Measurements from ENCODE around the gene SERPINA3. TPM values are rescaled to one million over a fixed set of nuclear protein-coding genes. Genes with fewer than 3 reads are reported as not detected.

SERPINA3 gene
- total and polyA plus RNA-seq, 8 donors, result 15.1 to 1,820 (median 99.6) TPM

- H3K36me3 ChIP-seq, result no peaks in the 10 kb centered on the region
- DNase-seq, result no peak
- no peaks in the 10 kb centered on the region for H3K4me1 ChIP-seq
- intact Hi-C loops (cut with DNase I; ENCODE audit: low total_unique reads), result no loop called here
- 83 to 97% (median 90%) methylated on average over 4 of the region's 4 CpGs for WGBS, 5 donors
- no peaks in the 10 kb centered on the region for H3K9me3 ChIP-seq
- TF ChIP-seq POLR2AphosphoS5 (IDR thresholded peaks at IDR 0.05), result no peak
- TF ChIP-seq POLR2A (IDR thresholded peaks at IDR 0.05), result no peak
- TF ChIP-seq CTCF (IDR thresholded peaks at IDR 0.05), result no peak
- no peak for TF ChIP-seq EP300 (IDR thresholded peaks at IDR 0.05)
- peaks cover 0 to 16% (median 0%) of the 10 kb centered on the region in 3 donors for H3K27me3 ChIP-seq
- no peak overlapping the region for H3K27ac ChIP-seq
- no peak overlapping the region for H3K4me3 ChIP-seq
Measured at GRCh38 chr14:94630396-94630795, 18.2 kb downstream of the SERPINA3 start.

- Histone ChIP-seq H3K27ac (no peak overlapping the region), H3K4me3 (no peak overlapping the region), H3K4me1 (no peaks in the 10 kb centered on the region), H3K27me3 (peaks cover 0 to 16% (median 0%) of the 10 kb centered on the region in 3 donors), H3K36me3 (no peaks in the 10 kb centered on the region), H3K9me3 (no peaks in the 10 kb centered on the region)
- intact Hi-C loops (cut with DNase I; ENCODE audit: low total_unique reads), result no loop called here
- TF ChIP-seq CTCF (IDR thresholded peaks at IDR 0.05) (no peak), POLR2AphosphoS5 (IDR thresholded peaks at IDR 0.05) (no peak), POLR2A (IDR thresholded peaks at IDR 0.05) (no peak), EP300 (IDR thresholded peaks at IDR 0.05) (no peak)
- 82 to 96% (median 94%) methylated on average over 1 of the region's 1 CpG for WGBS, 5 donors
- DNase-seq, result no peak
Measured at GRCh38 chr14:94631050-94631449, 18.9 kb downstream of the SERPINA3 start.

- 81 to 92% (median 85%) methylated on average over 5 to 7 of the region's 7 CpGs for WGBS, 5 donors
- intact Hi-C loops (cut with DNase I; ENCODE audit: low total_unique reads), result no loop called here
Measured at GRCh38 chr14:94631536-94632304, 19.5 kb downstream of the SERPINA3 start.

GRCh38 chr14:94632305-94632590 is 20.1 kb downstream of the SERPINA3 start:
- H3K27ac ChIP-seq, result no peak overlapping the region
- no peak for DNase-seq
- no peaks in the 10 kb centered on the region for H3K9me3 ChIP-seq
- WGBS, 5 donors, result 66 to 100% (median 68%) methylated on average over 1 to 4 of the region's 4 CpGs
- H3K36me3 ChIP-seq, result no peaks in the 10 kb centered on the region
- peaks cover 0 to 9% (median 6%) of the 10 kb centered on the region in 4 donors for H3K4me1 ChIP-seq
- no peak for TF ChIP-seq EP300 (IDR thresholded peaks at IDR 0.05)
- no peak for TF ChIP-seq POLR2A (IDR thresholded peaks at IDR 0.05)
- TF ChIP-seq POLR2AphosphoS5 (IDR thresholded peaks at IDR 0.05), result no peak
- TF ChIP-seq CTCF (IDR thresholded peaks at IDR 0.05), result no peak
- H3K4me3 ChIP-seq, result no peak overlapping the region
- intact Hi-C loops (cut with DNase I; ENCODE audit: low total_unique reads), result no loop called here
- peaks cover 0 to 16% (median 0%) of the 10 kb centered on the region in 3 donors for H3K27me3 ChIP-seq

More at GRCh38 chr14:94631536-94632304, 19.5 kb downstream of the SERPINA3 start:
- Histone ChIP-seq H3K27ac (no peak overlapping the region), H3K4me3 (no peak overlapping the region), H3K4me1 (peaks cover 0 to 4% (median 4%) of the 10 kb centered on the region in 4 donors), H3K27me3 (peaks cover 0 to 16% (median 0%) of the 10 kb centered on the region in 3 donors), H3K9me3 (no peaks in the 10 kb centered on the region), H3K36me3 (no peaks in the 10 kb centered on the region)
- no peak for DNase-seq
- no peak for TF ChIP-seq EP300 (IDR thresholded peaks at IDR 0.05)
- no peak for TF ChIP-seq POLR2A (IDR thresholded peaks at IDR 0.05)
- no peak for TF ChIP-seq CTCF (IDR thresholded peaks at IDR 0.05)
- TF ChIP-seq POLR2AphosphoS5 (IDR thresholded peaks at IDR 0.05), result no peak
